GM04503 (cell line): ENCODE data around the gene GATA1.

ENCODE experiments used
- DNase-seq: peaks from one replicate; pipeline ENCODE4 v3.0.0-alpha.2; 2012; ENCODE audit warnings: low read depth

Gene GATA1

DNA sequence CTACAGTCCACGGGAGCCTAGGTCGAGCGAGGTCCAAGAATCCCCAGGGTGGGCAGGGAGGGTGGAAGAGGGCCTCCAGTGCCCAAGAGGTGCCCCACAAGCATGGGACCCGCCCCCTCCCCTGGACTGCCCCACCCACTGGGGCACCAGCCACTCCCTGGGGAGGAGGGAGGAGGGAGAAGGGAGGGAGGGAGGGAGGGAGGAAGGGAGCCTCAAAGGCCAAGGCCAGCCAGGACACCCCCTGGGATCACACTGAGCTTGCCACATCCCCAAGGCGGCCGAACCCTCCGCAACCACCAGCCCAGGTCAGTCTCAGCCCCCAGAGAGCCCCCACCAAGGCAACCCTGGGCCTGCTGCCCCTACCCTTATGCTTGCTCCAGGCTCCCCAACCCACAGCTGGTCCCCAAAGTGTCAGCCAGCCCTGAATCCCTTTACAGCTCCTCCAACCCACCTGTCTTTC, at the start of gene GATA1:
Gene GATA1, plus strand, starts transcription at position 250 of the 460 bp plus-strand sequence. CDS start 4,520 bp downstream, outside the sequence.
- no peak for DNase-seq

GRCh38 chrX:48736878-48737212, 49.5 kb upstream of the GATA1 start:
- no peak for DNase-seq

DNA sequence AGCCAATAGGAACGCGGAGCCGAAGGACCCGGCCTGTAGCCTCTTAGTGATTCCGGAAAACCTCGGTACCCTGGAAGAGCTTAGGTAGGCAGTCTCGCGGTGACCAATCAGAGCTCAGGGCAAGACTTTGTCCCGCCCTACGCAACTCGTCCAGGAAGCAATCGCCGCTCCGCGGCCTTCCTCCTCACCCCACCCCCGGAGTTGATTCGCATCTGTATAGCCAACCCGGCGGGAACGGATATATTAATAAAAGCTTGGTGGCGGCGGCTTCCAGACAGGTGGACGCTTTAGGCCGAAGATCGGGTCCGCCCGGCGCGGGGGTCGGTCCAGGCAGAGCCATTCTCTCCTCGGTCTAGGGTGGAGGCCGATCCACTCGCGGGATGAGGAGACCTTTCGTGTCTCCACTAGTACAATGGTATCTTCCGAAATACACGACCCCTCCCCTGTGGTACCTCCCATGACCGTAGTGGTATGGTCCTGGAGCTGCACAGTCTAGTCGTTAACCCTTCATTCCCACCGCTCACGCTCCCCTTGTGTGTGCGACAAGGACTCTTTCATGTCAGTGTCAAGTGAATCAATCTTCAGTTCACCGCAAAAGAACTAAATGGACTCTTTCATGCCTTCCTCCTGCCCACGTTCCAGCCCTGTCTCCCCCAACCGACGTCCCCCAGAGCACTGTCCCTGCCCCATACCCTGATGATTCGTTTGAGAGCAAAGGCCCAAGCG, 49.0 kb upstream of the GATA1 start:
- peak; percentile 82 for DNase-seq

DNA sequence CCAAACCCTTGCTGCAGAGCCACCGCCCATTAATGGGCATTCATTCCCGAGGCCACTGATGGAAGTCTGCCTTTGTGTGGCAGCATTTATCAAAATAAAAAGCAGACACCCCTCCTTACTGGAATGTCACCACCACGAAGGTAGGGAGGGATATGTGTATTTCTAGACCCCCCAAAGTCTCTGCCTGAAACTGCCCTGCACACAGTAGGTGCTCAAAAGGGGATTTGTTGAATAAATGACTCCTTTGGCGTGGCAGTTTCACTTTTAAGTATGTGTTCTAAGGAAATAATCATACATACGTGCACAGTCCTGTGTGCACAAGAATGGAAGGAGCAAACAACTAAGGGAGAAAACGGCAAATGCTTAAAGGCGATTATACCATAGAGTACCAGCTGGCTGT, 48.5 kb upstream of the GATA1 start:
- no peak for DNase-seq

GRCh38 chrX:48741834-48742233, 44.6 kb upstream of the GATA1 start:
- no peak for DNase-seq

DNA sequence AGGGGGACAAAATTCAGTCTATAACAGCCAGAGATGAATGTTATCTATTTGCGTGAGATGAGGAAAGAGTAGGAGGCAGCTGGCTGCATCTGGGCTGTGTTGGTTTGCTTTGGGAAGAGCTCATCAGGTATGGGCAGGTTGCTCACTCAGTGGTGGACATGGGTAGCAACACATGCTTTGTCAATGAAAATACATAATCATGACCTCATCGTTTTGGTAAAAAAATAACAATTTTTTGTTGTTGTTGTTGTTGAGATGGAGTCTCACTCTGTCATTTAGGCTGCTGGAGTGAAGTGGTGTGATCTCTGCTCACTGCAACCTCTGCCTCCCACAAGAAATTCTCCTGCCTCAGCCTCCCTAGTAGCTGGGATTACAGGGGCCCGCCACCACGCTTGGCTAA, 41.2 kb upstream of the GATA1 start:
- no peak for DNase-seq

GRCh38 chrX:48747415-48748016, 38.9 kb upstream of the GATA1 start:
- DNase-seq = no peak

- DNase-seq = no peak
Observed at GRCh38 chrX:48749182-48749581, 37.2 kb upstream of the GATA1 start.

DNA sequence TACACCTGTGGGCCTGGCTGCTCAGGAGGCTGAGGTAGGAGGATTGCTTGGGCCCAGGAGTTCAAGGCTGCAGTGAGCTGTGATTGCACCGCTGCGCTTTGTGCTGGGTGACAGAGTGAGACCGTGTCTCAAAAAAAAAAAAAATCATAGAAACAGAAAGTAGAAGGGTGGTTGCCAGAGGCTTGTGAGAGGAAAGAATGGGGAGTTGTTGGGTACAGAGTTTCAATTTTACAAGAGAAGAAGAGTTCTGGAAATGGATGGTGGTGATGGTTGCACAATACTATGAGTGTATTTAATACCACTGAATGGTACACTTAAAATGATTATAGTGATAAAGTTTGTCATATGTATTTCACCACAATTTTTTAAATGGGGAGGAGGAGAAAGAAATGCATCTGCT, 35.0 kb upstream of the GATA1 start:
- no peak for DNase-seq

- no peak for DNase-seq
Observed at GRCh38 chrX:48752498-48752897, 33.9 kb upstream of the GATA1 start.

DNA sequence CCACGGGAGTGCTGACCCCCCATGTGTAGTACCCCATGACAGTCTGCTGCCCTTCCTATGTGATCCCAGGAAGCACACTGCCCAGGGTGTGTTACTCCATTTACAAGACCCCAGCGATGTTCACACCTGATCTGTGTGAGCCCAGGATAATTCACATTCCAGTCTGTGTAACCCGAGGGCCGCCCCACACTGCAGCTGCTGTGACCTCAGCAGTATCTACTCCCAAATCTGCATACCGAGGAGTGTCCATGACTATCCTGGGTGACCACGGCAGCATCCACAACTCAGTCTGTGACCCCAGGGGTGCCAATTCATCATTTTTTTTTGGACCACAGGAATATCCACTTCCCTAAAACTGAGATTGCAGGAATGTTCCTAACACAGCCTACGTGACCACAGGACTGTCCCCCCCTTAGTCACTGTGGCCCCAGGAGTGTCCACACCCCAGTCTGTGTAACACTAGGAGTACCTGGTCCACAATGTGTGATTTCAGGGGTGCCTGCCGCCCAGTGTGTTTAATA, 32.6 kb upstream of the GATA1 start:
- DNase-seq = no peak

DNA sequence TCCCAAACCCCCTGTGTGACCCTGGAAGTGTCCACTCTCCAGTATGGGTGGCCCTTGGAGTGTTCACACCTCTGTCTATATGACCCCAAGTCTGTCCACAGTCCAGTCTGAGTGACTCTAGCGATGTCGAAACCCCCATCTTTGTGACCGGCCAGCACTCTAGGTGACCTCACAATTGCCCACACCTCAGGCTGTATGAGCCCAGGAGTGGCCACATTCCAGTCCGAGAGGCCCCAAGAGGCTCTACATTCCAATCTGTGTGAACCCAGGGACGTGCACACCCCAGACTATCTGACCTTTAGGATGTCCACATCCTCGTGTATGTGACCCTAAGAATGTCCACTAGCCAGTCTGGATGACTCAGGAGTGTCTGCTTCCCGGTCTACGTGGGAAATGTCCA, 32.2 kb upstream of the GATA1 start:
- DNase-seq = no peak

DNA sequence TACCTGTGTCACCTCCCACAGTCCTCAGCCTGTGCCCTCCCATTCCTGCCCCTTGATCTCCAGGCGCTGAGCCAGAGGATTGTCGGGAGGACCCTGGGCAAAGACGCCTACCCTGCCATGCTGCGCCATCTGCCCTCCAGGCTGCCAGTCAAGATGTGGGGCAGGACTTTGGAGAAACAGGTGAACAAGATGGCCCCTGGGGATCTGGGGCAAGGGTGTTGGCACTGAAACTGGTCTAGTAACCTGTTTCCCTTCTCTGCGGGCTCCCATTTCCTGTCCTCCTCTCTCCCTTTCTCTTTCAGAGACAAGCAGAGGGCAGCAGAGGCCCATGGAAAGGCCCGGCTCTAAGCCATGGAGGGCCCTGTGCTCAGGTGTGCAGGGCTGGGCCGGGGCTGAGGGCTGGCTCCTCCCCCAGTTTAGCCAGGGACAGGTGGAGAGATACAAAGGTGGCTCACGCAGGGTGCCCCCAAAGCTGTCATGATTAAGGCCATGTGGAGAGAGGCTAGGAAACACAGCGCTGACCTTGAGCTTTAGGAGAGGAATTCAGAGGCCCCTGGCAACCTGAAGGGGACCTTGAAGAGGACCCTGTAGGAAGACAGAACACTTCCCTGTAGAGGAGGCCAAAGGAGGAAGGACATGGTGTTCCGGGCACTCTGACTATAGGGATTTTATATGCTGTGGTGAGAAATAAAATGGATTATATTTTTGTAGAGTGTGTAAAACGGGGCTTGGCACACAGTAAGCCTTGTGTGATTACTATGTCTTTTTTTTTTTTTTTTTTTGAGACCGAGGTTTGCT, 24.5 kb upstream of the GATA1 start, which contains the start of gene GLOD5:
Gene GLOD5, plus strand, starts transcription at position 74 of the 798 bp plus-strand sequence. Its CDS starts 44 bp downstream, at position 118.
- DNase-seq = no peak

- DNase-seq = no peak
Observed at GRCh38 chrX:48769230-48769629, 17.2 kb upstream of the GATA1 start.

DNA sequence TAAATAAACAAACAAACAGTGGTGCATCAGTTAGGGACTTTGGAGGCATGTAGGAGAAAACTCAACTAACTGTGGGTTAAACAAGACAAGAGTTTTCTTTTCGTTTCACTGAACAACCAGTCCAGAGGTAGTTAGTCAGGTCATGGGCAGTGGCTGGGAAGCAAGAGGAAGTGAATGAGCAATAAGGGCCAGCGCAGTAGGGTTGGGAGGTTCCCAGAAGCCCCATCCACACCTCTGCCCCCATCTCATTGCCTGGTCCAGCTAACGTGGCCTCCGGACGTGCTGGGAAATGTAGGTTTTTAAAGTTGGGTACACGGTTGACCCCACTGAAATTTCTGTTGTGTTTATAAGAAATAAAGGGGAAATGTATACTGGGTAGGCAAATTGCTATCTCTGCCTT, 16.1 kb upstream of the GATA1 start:
- DNase-seq = no peak

GRCh38 chrX:48772602-48773001, 13.8 kb upstream of the GATA1 start:
- no peak for DNase-seq

DNA sequence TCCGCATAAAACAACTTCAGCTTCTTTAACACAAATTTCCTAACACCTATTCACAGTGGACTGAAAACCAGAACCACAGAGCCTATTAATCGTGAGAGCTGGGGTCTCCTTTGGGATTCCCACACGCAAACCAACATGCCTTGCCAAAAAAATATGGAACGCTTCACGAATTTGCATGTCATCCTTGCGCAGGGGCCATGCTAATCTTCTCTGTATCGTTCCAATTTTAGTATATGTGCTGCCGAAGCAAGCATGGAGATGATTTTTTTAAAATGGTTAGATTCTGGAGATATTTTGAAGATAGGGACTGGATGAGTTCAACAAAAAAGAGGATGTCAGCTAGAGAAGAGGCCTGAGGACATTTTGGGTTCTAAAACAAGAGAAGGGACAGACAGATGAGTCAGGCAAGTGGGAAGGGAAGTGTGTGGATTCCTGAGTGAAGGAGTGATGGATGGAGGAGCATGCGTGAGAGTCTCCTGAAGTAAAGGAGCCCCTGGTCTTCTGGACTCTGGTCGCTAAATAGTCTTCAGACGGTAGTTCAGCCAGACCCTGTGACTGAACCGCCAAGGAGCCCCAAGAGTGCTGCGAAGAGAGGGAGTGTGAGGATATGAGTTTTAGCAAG, 9.5 kb upstream of the GATA1 start:
- no peak for DNase-seq

GRCh38 chrX:48779399-48779798, 7.0 kb upstream of the GATA1 start:
- no peak for DNase-seq

- DNase-seq = no peak
Observed at GRCh38 chrX:48781705-48782104, 4.7 kb upstream of the GATA1 start.

GRCh38 chrX:48782216-48782615, 4.2 kb upstream of the GATA1 start:
- no peak for DNase-seq

DNA sequence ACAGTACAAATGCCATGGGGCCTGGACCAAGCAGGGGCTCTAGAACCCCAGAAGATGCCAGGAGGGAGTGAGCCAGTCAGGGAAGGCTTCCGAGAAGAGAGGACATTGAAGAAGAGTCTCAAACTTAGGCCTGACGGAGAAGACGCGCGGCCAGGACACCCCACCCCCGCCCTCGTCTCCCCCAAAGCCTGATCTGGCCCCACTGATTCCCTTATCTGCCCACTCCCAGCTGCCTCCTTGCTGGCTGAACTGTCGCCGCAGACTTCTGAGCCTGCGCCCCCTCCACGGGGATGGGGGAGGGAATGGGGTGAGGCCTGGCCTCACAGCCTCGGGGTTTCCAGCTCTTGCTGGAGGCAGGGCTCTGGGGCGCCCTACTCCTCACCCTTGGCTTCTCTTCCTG, 3.6 kb upstream of the GATA1 start:
- DNase-seq = no peak

DNA sequence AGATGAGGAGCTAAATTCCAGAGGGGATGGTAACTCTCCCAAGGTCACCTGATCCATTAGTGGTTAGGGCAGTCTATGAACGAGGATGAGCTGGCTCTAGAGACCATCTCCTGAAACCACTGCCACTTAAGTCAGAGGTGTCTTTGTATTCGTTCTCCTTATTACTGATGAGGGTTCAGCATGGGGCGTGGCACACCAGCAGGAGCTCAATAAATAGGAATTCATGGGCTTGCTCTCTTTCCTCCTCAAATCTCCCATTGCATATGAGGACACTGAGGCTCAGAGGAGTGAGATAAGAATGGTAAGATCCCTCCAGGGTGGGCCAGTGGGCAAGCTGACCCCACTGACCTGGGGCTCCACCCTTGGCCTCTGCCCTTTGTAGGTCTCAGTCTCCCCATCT, 1.7 kb upstream of the GATA1 start:
- DNase-seq = no peak
